HG02938 (cell line): Measurements from ENCODE around the gene KCNAB2.

Experiments used
- ATAC-seq: cut with Tn5 transposase; IDR thresholded peaks from one replicate; pipeline ENCODE4 v1.9.1; 2021; ENCODE audit warnings: mild to moderate bottlenecking, moderate library complexity; ENCODE audit not compliant: unreplicated experiment

KCNAB2 gene

DNA sequence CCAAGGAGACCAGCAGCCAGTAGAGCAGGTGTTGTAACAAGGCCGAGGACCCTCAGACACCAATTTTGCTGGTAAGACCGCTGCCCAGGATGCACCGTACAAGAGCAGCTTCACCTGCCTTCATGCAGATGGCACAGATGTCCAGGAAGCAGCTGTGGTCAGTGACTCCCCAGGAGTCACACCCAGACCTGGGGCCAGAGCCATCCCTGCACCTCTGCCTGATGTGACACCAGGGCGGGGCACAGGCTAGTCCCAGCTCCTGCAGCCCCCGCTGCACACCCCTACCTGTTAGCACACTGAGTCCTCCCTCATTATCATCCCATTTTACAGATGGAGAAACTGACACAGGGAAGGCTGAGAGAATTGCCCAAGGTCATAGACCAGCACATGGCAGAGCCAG, 16.3 kb upstream of the KCNAB2 start:
- no peak for ATAC-seq

GRCh38 chr1:6030132-6030531, 15.6 kb upstream of the KCNAB2 start:
- ATAC-seq, result no peak

GRCh38 chr1:6030547-6031261, 15.0 kb upstream of the KCNAB2 start:
- no peak for ATAC-seq

GRCh38 chr1:6033124-6033523, 12.6 kb upstream of the KCNAB2 start:
- no peak for ATAC-seq

DNA sequence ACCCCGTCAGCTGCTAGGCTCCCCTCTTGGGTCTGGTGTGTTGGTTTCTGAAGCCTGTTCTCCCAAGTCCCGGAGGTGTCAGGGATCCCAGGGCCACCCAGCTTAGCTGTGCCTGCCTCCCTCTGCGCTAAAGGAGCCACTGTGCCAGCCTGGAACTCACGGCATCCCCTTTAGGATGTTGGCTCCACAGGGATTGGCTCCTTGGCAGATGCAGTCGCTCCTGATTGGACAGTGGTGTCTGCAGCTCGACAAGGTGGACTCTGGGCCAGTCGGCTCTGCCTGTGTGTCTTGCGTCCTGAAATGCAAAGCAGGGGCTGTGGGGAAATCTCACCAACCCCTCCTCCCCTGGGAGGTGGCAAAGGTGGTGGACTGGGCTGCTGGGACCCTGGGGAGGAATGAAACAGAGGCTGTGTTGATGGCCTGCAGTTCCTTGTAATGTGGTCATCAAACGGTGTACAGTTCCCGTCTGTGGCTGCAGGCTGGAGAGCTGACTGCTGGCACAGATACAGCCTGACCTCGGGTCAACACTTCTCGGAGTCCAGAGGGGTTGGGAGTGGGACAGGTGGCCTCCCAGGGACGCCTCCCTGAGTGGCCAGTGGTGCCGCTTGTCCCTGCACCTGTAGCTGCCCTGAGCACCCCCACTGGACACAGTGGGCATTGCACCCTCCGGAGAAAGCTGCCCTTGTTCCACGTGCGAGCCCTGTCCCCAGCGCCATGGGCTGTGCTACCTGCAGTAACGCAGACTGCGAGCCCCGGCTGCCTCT, 11.5 kb upstream of the KCNAB2 start:
- ATAC-seq, result no peak

DNA sequence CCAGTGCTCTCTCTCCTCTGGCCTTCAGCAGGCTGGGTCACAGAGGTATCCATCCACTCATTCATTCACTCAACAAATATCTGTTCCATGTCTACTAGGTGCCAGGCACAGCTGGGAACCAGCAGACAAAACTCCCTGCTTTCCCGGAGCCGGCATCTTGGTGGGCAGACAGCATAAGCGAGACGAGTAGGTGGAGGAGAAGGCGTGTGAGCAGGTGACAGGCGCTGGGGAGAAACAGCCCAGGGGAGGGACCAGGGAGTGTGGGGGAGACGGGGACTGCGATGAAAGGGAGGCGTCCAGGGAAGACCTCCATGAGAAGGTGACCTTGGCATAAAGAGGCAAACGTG, 11.0 kb upstream of the KCNAB2 start:
- ATAC-seq, result no peak

- ATAC-seq, result no peak
Measured at GRCh38 chr1:6035303-6035702, 10.4 kb upstream of the KCNAB2 start.

DNA sequence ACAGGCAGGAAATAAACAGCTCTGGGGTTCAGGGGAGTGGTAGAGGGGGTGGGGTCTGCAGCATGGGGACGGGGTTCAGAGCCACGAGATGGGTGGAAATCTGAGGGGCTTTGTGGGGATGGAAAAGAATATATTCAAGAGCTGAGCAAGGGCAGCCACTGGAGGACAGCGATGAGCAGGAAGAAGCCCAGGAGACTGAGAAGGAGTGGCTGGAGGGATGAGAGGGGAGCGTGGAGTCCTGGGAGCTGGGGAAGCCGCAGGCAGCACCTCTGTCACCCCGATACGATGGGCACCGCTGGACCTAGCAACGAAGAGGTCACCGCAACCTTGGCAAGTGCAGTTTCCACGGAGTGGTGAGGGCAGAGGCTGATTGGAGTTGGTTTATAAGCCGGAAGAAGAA, 10.0 kb upstream of the KCNAB2 start:
- ATAC-seq, result no peak

DNA sequence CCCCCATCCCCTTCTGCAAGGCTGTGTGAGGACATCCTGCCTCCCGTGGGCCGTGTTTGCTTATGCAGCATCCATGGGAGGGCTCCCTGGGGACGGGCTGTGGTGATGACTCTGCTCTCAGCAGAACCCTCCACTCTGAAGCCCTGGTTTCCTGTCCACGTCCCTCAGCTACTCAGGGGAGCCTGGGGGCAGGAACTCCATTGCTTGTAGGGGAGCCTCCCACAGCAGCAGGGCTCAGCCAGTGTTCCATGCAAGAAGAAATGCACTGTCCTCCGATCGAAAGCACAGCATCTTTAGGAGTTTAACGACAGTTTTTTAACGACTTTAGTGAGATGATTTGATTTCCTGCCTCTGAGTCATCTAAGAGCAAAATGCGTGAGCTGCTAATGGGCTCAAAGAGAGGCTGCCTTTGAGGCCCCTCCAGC, 8.3 kb upstream of the KCNAB2 start:
- ATAC-seq, result peak; percentile 69

GRCh38 chr1:6038603-6039002, 7.1 kb upstream of the KCNAB2 start:
- ATAC-seq, result no peak

GRCh38 chr1:6039031-6039430, 6.7 kb upstream of the KCNAB2 start:
- no peak for ATAC-seq

GRCh38 chr1:6040444-6040843, 5.2 kb upstream of the KCNAB2 start:
- no peak for ATAC-seq

- ATAC-seq, result no peak
Measured at GRCh38 chr1:6040861-6041415, 4.8 kb upstream of the KCNAB2 start.

- no peak for ATAC-seq
Measured at GRCh38 chr1:6041432-6042062, 4.1 kb upstream of the KCNAB2 start.

DNA sequence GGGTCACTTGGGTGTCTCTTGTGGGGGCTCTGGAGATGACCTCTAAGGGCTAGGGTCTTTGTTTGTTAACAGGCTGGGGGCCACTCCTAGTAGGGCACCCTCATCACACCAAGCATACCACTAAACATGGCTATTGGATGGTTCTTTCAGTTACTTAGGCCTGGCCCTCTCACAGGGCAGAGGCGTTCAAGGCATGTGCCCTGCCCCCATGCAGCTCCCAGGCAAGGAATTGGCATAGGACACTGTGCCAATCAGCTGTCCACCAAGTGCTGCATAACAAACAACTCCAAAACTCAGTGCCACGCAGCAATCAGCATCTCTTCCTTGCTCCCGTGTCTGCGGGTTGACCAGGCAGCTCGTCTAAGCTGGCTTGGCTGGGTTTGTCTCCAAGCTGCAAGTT, 2.1 kb upstream of the KCNAB2 start:
- no peak for ATAC-seq

- ATAC-seq, result no peak
Measured at GRCh38 chr1:6044481-6045109, 1.1 kb upstream of the KCNAB2 start.

GRCh38 chr1:6045110-6045502, 582 bp upstream of the KCNAB2 start:
- no peak for ATAC-seq

DNA sequence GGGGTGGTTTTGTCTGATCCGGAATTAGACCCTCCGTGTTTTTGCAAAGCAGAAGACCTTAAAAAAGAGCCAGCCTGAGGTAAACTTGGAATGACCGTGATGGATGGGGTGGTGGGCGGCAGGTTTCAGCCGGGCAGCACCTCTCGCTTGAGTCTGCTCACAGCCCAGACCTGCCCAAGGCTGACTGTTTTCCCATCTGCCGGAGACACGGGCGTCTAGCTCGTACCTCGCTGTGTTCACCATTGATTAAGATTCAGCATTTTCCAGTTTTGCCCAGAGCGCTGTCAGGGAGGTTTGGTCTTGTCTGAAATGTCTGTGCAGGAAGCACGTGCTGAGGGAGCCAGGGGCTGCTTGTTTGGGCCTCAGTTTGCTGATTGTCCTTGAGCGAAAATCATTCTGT, 591 bp downstream of the KCNAB2 start:
- ATAC-seq, result no peak

GRCh38 chr1:6048179-6048867, 2.6 kb downstream of the KCNAB2 start:
- ATAC-seq, result no peak

DNA sequence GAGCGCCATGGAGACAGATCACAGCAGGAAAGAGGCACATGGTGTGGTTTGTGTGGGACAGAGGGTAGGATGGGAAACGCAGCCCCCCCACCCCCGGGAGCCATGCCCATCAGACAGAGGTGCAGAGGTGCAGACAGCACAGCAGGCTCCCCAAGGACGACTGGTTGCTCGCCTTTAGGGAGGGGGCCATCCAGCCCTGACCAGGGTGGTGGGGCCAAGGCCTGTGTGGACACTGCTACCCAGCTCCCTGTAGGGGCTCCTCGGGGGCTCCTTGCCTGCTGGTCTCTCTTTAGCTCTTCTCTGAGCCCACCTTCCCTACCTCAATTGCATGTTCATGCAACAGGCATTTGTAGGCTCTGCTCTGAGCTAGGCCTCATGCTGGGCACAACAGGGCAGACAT, 3.7 kb downstream of the KCNAB2 start:
- ATAC-seq, result no peak

DNA sequence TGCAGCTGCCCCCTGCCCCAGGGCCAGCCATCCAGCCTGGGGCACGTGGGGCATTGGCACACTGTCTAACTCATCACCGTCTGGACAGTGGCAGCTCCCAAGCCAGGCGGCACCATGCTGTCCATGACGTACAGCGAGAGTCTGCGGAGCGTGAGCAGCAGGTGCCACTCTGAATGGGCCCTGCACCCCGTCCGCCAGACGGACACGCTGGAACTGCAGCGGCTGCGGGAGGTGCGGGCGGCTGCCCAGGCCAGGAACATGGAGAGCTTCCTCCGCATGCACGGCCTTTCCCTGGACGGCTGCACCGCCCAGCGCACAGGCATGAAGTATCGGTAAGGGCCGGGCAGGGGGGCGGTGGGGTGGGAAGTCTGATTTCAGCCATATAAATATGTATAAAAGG, 5.7 kb downstream of the KCNAB2 start:
- ATAC-seq, result no peak
